DMS79 treated with DMSO at 0.1 percent for 48 hours (cell line): Measurements from ENCODE around the gene FLOT2.
"Not testable (repeated sequence)": the region's sequence is repeated elsewhere in the genome, so short reads cannot be mapped to it uniquely, and the experiment has no call there.

Source experiments
- DNase-seq: peaks from one replicate; lab custom pipeline; 2025; lab: John Stamatoyannopoulos, UW

FLOT2 gene

GRCh38 chr17:28895794-28896447 is 1.6 kb downstream of the FLOT2 start:
- no peak for DNase-seq

- not testable (repeated sequence) for DNase-seq
These were observed 4.0 kb downstream of the FLOT2 start for GRCh38 chr17:28893248-28894183.

GRCh38 chr17:28892024-28892423 is 5.5 kb downstream of the FLOT2 start:
- DNase-seq: no peak

GRCh38 chr17:28891201-28891600 is 6.3 kb downstream of the FLOT2 start:
- DNase-seq: no peak

GRCh38 chr17:28889996-28890395 is 7.5 kb downstream of the FLOT2 start:
- no peak for DNase-seq

- DNase-seq: no peak
These were observed 8.7 kb downstream of the FLOT2 start for GRCh38 chr17:28888832-28889231.

GRCh38 chr17:28887871-28888471 is 9.6 kb downstream of the FLOT2 start:
- no peak for DNase-seq

GRCh38 chr17:28885951-28886350 is 11.6 kb downstream of the FLOT2 start:
- no peak for DNase-seq

- DNase-seq: no peak
These were observed 12.2 kb downstream of the FLOT2 start for GRCh38 chr17:28885363-28885762.

GRCh38 chr17:28883967-28884702 is 13.4 kb downstream of the FLOT2 start:
- no peak for DNase-seq

GRCh38 chr17:28882154-28882895 is 15.2 kb downstream of the FLOT2 start:
- no peak for DNase-seq

GRCh38 chr17:28881533-28882056 is 15.9 kb downstream of the FLOT2 start:
- DNase-seq: no peak

- DNase-seq: no peak
These were observed 17.0 kb downstream of the FLOT2 start for GRCh38 chr17:28880572-28880945.

GRCh38 chr17:28879886-28880571 is 17.5 kb downstream of the FLOT2 start:
- no peak for DNase-seq

GRCh38 chr17:28878981-28879380 is 18.6 kb downstream of the FLOT2 start:
- DNase-seq: no peak

- DNase-seq: no peak
These were observed 19.2 kb downstream of the FLOT2 start for GRCh38 chr17:28878158-28878910.

- DNase-seq: not testable (repeated sequence)
These were observed 20.3 kb downstream of the FLOT2 start for GRCh38 chr17:28877150-28877711.

GRCh38 chr17:28875848-28876550 is 21.5 kb downstream of the FLOT2 start:
- DNase-seq: no peak

- DNase-seq: no peak
These were observed 22.8 kb downstream of the FLOT2 start for GRCh38 chr17:28874750-28875149.
